Heart right ventricle (tissue), 16 donors: ENCODE measurements around the gene SLC35G3. TPM values are rescaled to one million over a fixed set of nuclear protein-coding genes. Genes with fewer than 3 reads are reported as not detected.

Experiments used
- ATAC-seq, 8 donors: fragments of 200-7000 bp; cut with Tn5 transposase; one replicate each; pipeline ENCODE4 v1.9.1; 2020; ENCODE audit warnings: mild to moderate bottlenecking in 8 of 8, moderate library complexity in 8 of 8, moderate number of reproducible peaks in 1 of 8
- DNase-seq, 2 donors: peaks; one replicate each; pipeline ENCODE4 v3.0.0-alpha.2; 2020
- H3K27ac ChIP-seq, 10 donors: fragments of 200-600 bp; sonication (generic) in 2 of 10; one replicate each; pipeline versions ENCODE4 v1.5.0 to v1.8.0; 2020 to 2022; ENCODE audit warnings: mild to moderate bottlenecking in 3 of 10
- H3K27me3 ChIP-seq, 7 donors: fragments of 200-600 bp; one replicate each; pipeline ENCODE4 v1.8.0; 2021 to 2022; ENCODE audit warnings: mild to moderate bottlenecking in 2 of 7
- H3K36me3 ChIP-seq, 9 donors: fragments of 200-600 bp; sonication (generic) in 1 of 9; one replicate each; pipeline versions ENCODE4 v1.5.0 to v1.8.0; 2020 to 2022; ENCODE audit warnings: mild to moderate bottlenecking in 2 of 9
- H3K4me1 ChIP-seq, 9 donors: fragments of 200-600 bp; sonication (generic) in 1 of 9; one replicate each; pipeline versions ENCODE4 v1.5.0 to v1.8.0; 2020 to 2022; ENCODE audit warnings: mild to moderate bottlenecking in 4 of 9
- H3K4me3 ChIP-seq, 10 donors: fragments of 200-600 bp; sonication (generic) in 2 of 10; one replicate each; pipeline versions ENCODE4 v1.5.0 to v1.8.0; 2020 to 2022; ENCODE audit warnings: mild to moderate bottlenecking in 7 of 10, moderate library complexity in 2 of 10
- H3K9me3 ChIP-seq, 11 donors: fragments of 200-600 bp in 10 of 11; sonication (generic) in 2 of 11; one replicate each; pipeline versions ENCODE4 v1.5.0 to v1.8.0; 2013 to 2022; ENCODE audit warnings: mild to moderate bottlenecking in 2 of 11, control low read depth in 1 of 11, moderate library complexity in 1 of 11
- CTCF ChIP-seq, 9 donors: fragments of 200-600 bp; sonication (generic) in 2 of 9; IDR thresholded peaks; one replicate each; pipeline versions ENCODE4 v1.5.0 to v1.8.0; 2021 to 2022; ENCODE audit warnings: antibody characterized with exemption in 9 of 9, mild to moderate bottlenecking in 5 of 9, moderate library complexity in 1 of 9
- whole genome bisulfite sequencing, 2 donors: extraction: QIAGEN DNeasy Blood & Tissue Kit; methylation state at CpG; one replicate each; pipeline ENCODE4 v1.1.7; 2013; ENCODE audit warnings: inconsistent platforms in 1 of 2; 5-methylcytosine and 5-hydroxymethylcytosine counted together
- intact Hi-C, 10 donors: fragments of 100-400 bp; cut with DNase I; formaldehyde crosslinking; loops; one replicate each; pipeline versions ENCODE4 v1.11.1 to v1.14.2; 2022
- polyA plus RNA-seq, 2 donors: library from polyadenylated mRNA; stranded (reverse); fragments of 200-250 nt; gene quantifications; one replicate each; pipeline ENCODE4 v1.2.3, GENCODE V29; 2013
- total RNA-seq, 10 donors: library from RNA; stranded (reverse); fragmentation: NEBNext Ultra II Directional in 3 of 10; extraction: Animal tissue kit (Norgen Biotek cat#: 25700) in 3 of 10; gene quantifications; one replicate each; pipeline versions ENCODE4 v1.2.1 to v1.2.4, GENCODE V29; 2021 to 2023
- donor health status: Arrhythmogenic right ventricular cardiomyopathy.
- donor health status: ischemic (EF 13 %, LVEDD 7.1; RV severe dilation, severe dysfunction).
- donor health status: healthy with polysubstance abuse.
- donor health status: DM: no; HTN: yes; CAD: no.
- donor health status: DM: no; HTN: no; CAD: no.
- donor health status: ischemic (EF 25% LVEDD 6.9; RV normal size, moderate dysfunction).
- donor health status: ischemic (EF 25% LVEDD 5.7; RV mildly dilated, moderate dysfunction).
- donor health status: healthy.
- donor health status: DM: yes; HTN: yes; CAD: no.
- donor health status: Ischemic cardiomyopathy.
- donor health status: ischemic (EF 35%, LVEDD 5.7; RV mildly dilated, moderate dysfunction).
- donor health status: nonischemic (EF 11% LVEDD 7.7; RV severe dilation, severe dysfunction).
- donor health status: DM: yes; HTN: yes; CAD: no.
- donor health status: PGD.
- donor health status: ischemic (EF 29% LVEDD 5.4; RV normal size, mild dysfunction).
- donor health status: nonischemic (EF 23%, LVEDD 6.1; RV moderate dilation, normal function).

SLC35G3 gene
- total and polyA plus RNA-seq, 12 donors: not detected

- WGBS, 2 donors: 77% methylated on average over 11 of the region's 11 CpGs
- Histone ChIP-seq H3K27me3 (no peaks in the 10 kb centered on the region), H3K27ac (no peak overlapping the region), H3K4me1 (peaks cover 0 to 19% (median 0%) of the 10 kb centered on the region in 9 donors), H3K36me3 (peaks cover 0 to 22% (median 0%) of the 10 kb centered on the region in 9 donors), H3K9me3 (no peaks in the 10 kb centered on the region), H3K4me3 (no peak overlapping the region)
- DNase-seq: no peak
- ATAC-seq: no peak
- no peak for TF ChIP-seq CTCF (IDR thresholded peaks at IDR 0.05)
- intact Hi-C loops: no loop called here
Measured at GRCh38 chr17:35191001-35191695, 3.0 kb downstream of the SLC35G3 start.

- H3K36me3 ChIP-seq: peaks cover 0 to 30% (median 0%) of the 10 kb centered on the region in 9 donors
- WGBS, 2 donors: 82 to 89% methylated on average over 3 of the region's 3 CpGs
- no peak for ATAC-seq
- DNase-seq: no peak
- peaks cover 0 to 19% (median 0%) of the 10 kb centered on the region in 9 donors for H3K4me1 ChIP-seq
- H3K27ac ChIP-seq: no peak overlapping the region
- H3K27me3 ChIP-seq: no peaks in the 10 kb centered on the region
- no peaks in the 10 kb centered on the region for H3K9me3 ChIP-seq
- intact Hi-C loops: loop anchor here in 2 of 10 donors (10.0 kb wide), 2 partner anchors 106 to 556 kb away; no protein-coding TSS in a partner anchor
- H3K4me3 ChIP-seq: no peak overlapping the region
- no peak for TF ChIP-seq CTCF (IDR thresholded peaks at IDR 0.05)
Measured at GRCh38 chr17:35189291-35189690, 4.9 kb downstream of the SLC35G3 start.

- Histone ChIP-seq H3K4me3 (no peak overlapping the region), H3K36me3 (peaks cover 0 to 42% (median 0%) of the 10 kb centered on the region in 9 donors), H3K9me3 (no peaks in the 10 kb centered on the region), H3K27ac (no peak overlapping the region), H3K27me3 (no peaks in the 10 kb centered on the region), H3K4me1 (peaks cover 0 to 19% (median 0%) of the 10 kb centered on the region in 9 donors)
- DNase-seq: no peak
- intact Hi-C loops: loop anchor here in 2 of 10 donors (10.0 kb wide), 2 partner anchors 107 to 557 kb away; no protein-coding TSS in a partner anchor
- no peak for TF ChIP-seq CTCF (IDR thresholded peaks at IDR 0.05)
- 38 to 53% methylated on average over 2 of the region's 2 CpGs for WGBS, 2 donors
- no peak for ATAC-seq
Measured at GRCh38 chr17:35188111-35188510, 6.1 kb downstream of the SLC35G3 start.

GRCh38 chr17:35187481-35187880 lies 6.7 kb downstream of the SLC35G3 start:
- H3K36me3 ChIP-seq: peaks cover 0 to 48% (median 0%) of the 10 kb centered on the region in 9 donors
- WGBS, 2 donors: 80 to 93% methylated on average over 2 of the region's 2 CpGs
- no peak for ATAC-seq

More at GRCh38 chr17:35187481-35187880, 6.7 kb downstream of the SLC35G3 start:
- peaks cover 0 to 19% (median 0%) of the 10 kb centered on the region in 9 donors for H3K4me1 ChIP-seq
- DNase-seq: no peak
- H3K9me3 ChIP-seq: no peaks in the 10 kb centered on the region
- H3K4me3 ChIP-seq: no peak overlapping the region
- intact Hi-C loops: loop anchor here in 2 of 10 donors (10.0 kb wide), 2 partner anchors 107 to 557 kb away; no protein-coding TSS in a partner anchor
- H3K27ac ChIP-seq: no peak overlapping the region
- H3K27me3 ChIP-seq: no peaks in the 10 kb centered on the region
- TF ChIP-seq CTCF (IDR thresholded peaks at IDR 0.05): no peak
